Measurements from ENCODE around the gene ZNF674. TPM values are rescaled to one million over a fixed set of nuclear protein-coding genes. Genes with fewer than 3 reads are reported as not detected.
"Not testable (repeated sequence)": the region's sequence is repeated elsewhere in the genome, so short reads cannot be mapped to it uniquely, and the experiment has no call there.

The ZNF674 gene
- total RNA-seq, 1 experiment from 2014 or later, result 3.5 TPM

GRCh38 chrX:46478634-46479033 is 66.6 kb downstream of the ZNF674 start:
- H3K4me3 ChIP-seq; H3K4me1 ChIP-seq (replicated peaks); H3K36me3 ChIP-seq; H3K9me3 ChIP-seq (replicated peaks); H3K27ac ChIP-seq; DNase-seq (ENCODE audit: low read depth in 1 of 2, low spot score in 2 of 2); H3K27me3 ChIP-seq (replicated peaks): not testable (repeated sequence)

- Histone ChIP-seq H3K9me3 (replicated peaks) (no peaks in the 10 kb centered on the region), H3K36me3 (no peaks in the 10 kb centered on the region; the same call in 1 of the 2 replicates), H3K4me3 (no peak overlapping the region), H3K27me3 (replicated peaks) (no peaks in the 10 kb centered on the region), H3K4me1 (replicated peaks) (no peaks in the 10 kb centered on the region), H3K27ac (no peak overlapping the region)
- no peak for DNase-seq (ENCODE audit: low read depth in 1 of 2, low spot score in 2 of 2)
Observed at GRCh38 chrX:46477435-46477834, 67.8 kb downstream of the ZNF674 start.

GRCh38 chrX:46465203-46465602 is 80.0 kb downstream of the ZNF674 start:
- no peaks in the 10 kb centered on the region for H3K9me3 ChIP-seq (replicated peaks)
- H3K27ac ChIP-seq, result no peak overlapping the region
- H3K27me3 ChIP-seq (replicated peaks), result no peaks in the 10 kb centered on the region
- no peak overlapping the region for H3K4me3 ChIP-seq
- H3K36me3 ChIP-seq, result peaks cover 11% of the 10 kb centered on the region
- H3K4me1 ChIP-seq (replicated peaks), result no peaks in the 10 kb centered on the region
- no peak for DNase-seq (ENCODE audit: low read depth in 1 of 2, low spot score in 2 of 2)

GRCh38 chrX:46463682-46464081 is 81.5 kb downstream of the ZNF674 start:
- peaks cover 8% of the 10 kb centered on the region for H3K36me3 ChIP-seq
- H3K27me3 ChIP-seq (replicated peaks), result no peaks in the 10 kb centered on the region
- no peak overlapping the region for H3K4me3 ChIP-seq
- no peak for DNase-seq (ENCODE audit: low read depth in 1 of 2, low spot score in 2 of 2)
- H3K27ac ChIP-seq, result no peak overlapping the region
- H3K9me3 ChIP-seq (replicated peaks), result no peaks in the 10 kb centered on the region
- H3K4me1 ChIP-seq (replicated peaks), result no peaks in the 10 kb centered on the region

- Histone ChIP-seq H3K9me3 (replicated peaks) (no peaks in the 10 kb centered on the region), H3K27ac (no peak overlapping the region), H3K27me3 (replicated peaks) (no peaks in the 10 kb centered on the region)
Observed at GRCh38 chrX:46461660-46462191, 83.5 kb downstream of the ZNF674 start.

GRCh38 chrX:46460801-46461659 is 84.2 kb downstream of the ZNF674 start:
- not testable (repeated sequence) for H3K9me3 ChIP-seq (replicated peaks); H3K4me3 ChIP-seq; DNase-seq (ENCODE audit: low read depth in 1 of 2, low spot score in 2 of 2); H3K27me3 ChIP-seq (replicated peaks); H3K4me1 ChIP-seq (replicated peaks); H3K36me3 ChIP-seq; H3K27ac ChIP-seq

More at GRCh38 chrX:46461660-46462191, 83.5 kb downstream of the ZNF674 start:
- peaks cover 4% of the 10 kb centered on the region for H3K36me3 ChIP-seq
- H3K4me1 ChIP-seq (replicated peaks), result no peaks in the 10 kb centered on the region
- no peak for DNase-seq (ENCODE audit: low read depth in 1 of 2, low spot score in 2 of 2)
- H3K4me3 ChIP-seq, result no peak overlapping the region

- no peaks in the 10 kb centered on the region for H3K27me3 ChIP-seq (replicated peaks)
Observed at GRCh38 chrX:46459603-46460002, 85.6 kb downstream of the ZNF674 start.

GRCh38 chrX:46456125-46456922 is 88.9 kb downstream of the ZNF674 start:
- Histone ChIP-seq H3K27me3 (replicated peaks) (no peaks in the 10 kb centered on the region), H3K9me3 (replicated peaks) (no peaks in the 10 kb centered on the region), H3K36me3 (peaks cover 9% of the 10 kb centered on the region), H3K4me3 (no peak overlapping the region), H3K27ac (no peak overlapping the region), H3K4me1 (replicated peaks) (no peaks in the 10 kb centered on the region)
- DNase-seq (ENCODE audit: low read depth in 1 of 2, low spot score in 2 of 2), result no peak

More at GRCh38 chrX:46459603-46460002, 85.6 kb downstream of the ZNF674 start:
- no peak for DNase-seq (ENCODE audit: low read depth in 1 of 2, low spot score in 2 of 2)
- Histone ChIP-seq H3K4me1 (replicated peaks) (no peaks in the 10 kb centered on the region), H3K4me3 (no peak overlapping the region), H3K36me3 (peaks cover 6% of the 10 kb centered on the region; the same call in 1 of the 2 replicates), H3K9me3 (replicated peaks) (no peaks in the 10 kb centered on the region), H3K27ac (no peak overlapping the region)

Other genes starting within 250 kb of the ZNF674 start
- gene CHST7, start 28.3 kb upstream of the ZNF674 start, total RNA-seq (2014; rRNA removed; shearing (Covaris generic)), result 15.3 and 16.1 TPM in 2 replicates
- 0.60 and 0.63 TPM in 2 replicates for gene SLC9A7, start 213.7 kb upstream of the ZNF674 start, total RNA-seq (2014; rRNA removed; shearing (Covaris generic))

Measured in SJSA1 (cell line).